ENCODE results near the gene MTERF4. TPM values are rescaled to one million over a fixed set of nuclear protein-coding genes. Genes with fewer than 3 reads are reported as not detected.
A peak's percentile ranks its signal among the peaks of the same experiment; 100 is the strongest.

MTERF4 gene
- total and polyA plus RNA-seq, 2 of the 13 experiments (the other 11 are each of a cell fraction or from before 2014, with no cell fraction given) = 50.5 to 59.8 TPM

DNA sequence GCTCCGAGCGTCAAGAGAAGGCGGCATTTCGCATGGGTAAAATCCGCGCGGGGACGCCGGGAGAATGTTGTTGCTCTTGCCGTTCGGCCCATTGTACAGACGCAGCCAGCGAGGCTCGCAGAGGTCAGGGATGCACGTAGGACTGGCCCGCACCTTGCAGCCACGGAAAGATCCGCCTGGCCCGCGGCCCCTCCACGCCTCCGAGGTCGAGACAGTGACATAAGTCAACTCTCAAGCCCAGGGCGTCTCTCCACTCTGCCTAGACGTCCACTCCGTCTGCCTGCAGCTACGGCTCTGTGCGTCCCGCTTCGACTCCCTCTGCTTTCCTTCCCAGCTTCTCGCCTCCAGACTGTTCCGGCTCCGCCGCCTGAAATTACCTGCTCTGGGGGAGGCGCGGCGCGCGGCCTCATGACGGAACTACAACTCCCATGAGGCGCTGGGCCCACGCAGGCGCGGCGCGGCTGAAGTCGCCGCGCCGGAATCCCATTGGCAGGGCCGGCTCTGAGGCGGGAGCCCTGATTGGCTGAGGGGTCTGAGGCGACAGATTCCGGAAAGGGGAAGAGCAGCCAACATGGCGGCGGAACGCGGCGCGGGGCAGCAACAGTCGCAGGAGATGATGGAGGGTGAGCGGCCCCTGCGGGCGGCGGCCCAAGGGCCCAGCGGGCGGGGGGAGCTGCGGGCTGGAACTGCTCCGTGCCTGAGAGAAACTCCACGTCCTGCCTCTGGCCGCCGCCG, 48.0 kb upstream of the MTERF4 start, which contains the start of gene PPP1R7 (continued):
- TF ChIP-seq, protein P1, sequence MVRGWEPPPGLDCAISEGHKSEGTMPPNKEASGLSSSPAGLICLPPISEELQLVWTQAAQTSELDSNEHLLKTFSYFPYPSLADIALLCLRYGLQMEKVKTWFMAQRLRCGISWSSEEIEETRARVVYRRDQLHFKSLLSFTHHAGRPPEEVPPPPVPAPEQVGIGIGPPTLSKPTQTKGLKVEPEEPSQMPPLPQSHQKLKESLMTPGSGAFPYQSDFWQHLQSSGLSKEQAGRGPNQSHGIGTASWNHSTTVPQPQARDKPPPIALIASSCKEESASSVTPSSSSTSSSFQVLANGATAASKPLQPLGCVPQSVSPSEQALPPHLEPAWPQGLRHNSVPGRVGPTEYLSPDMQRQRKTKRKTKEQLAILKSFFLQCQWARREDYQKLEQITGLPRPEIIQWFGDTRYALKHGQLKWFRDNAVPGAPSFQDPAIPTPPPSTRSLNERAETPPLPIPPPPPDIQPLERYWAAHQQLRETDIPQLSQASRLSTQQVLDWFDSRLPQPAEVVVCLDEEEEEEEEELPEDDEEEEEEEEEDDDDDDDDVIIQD (CRISPR knock-in tag; IDR thresholded peaks at IDR 0.05; ENCODE audit: low read depth) = no peak
- no peak for TF ChIP-seq KAT2B (IDR thresholded peaks at IDR 0.05; ENCODE audit: borderline replicate concordance, low read depth, low read length)
- TF ChIP-seq ZBTB7B (CRISPR knock-in tag; IDR thresholded peaks at IDR 0.05) = peak; percentile 46; the same call in 1 of the 2 replicates
- TF ChIP-seq TBX2 (CRISPR knock-in tag; IDR thresholded peaks at IDR 0.05; ENCODE audit: borderline replicate concordance) = peak; percentile 30; the same call in 1 of the 2 replicates
- 0 out of 2 replicates have a peak, but pooled peaks have one; percentile 65 for TF ChIP-seq ZMYM2 (CRISPR knock-in tag; IDR thresholded peaks at IDR 0.05)
- TF ChIP-seq ZBTB20 (CRISPR knock-in tag; IDR thresholded peaks at IDR 0.05; ENCODE audit: borderline replicate concordance, low read depth) = peak; percentile 9; the same call in 1 of the 2 replicates
- TF ChIP-seq REPIN1 (CRISPR knock-in tag; IDR thresholded peaks at IDR 0.05; ENCODE audit: borderline replicate concordance, low read depth) = peak; percentile 77; the same call in 1 of the 2 replicates
- TF ChIP-seq, protein P2, sequence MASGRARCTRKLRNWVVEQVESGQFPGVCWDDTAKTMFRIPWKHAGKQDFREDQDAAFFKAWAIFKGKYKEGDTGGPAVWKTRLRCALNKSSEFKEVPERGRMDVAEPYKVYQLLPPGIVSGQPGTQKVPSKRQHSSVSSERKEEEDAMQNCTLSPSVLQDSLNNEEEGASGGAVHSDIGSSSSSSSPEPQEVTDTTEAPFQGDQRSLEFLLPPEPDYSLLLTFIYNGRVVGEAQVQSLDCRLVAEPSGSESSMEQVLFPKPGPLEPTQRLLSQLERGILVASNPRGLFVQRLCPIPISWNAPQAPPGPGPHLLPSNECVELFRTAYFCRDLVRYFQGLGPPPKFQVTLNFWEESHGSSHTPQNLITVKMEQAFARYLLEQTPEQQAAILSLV (CRISPR knock-in tag; IDR thresholded peaks at IDR 0.05; ENCODE audit: borderline replicate concordance) = peak; percentile 71; the same call in 1 of the 2 replicates
- TF ChIP-seq, protein P3, sequence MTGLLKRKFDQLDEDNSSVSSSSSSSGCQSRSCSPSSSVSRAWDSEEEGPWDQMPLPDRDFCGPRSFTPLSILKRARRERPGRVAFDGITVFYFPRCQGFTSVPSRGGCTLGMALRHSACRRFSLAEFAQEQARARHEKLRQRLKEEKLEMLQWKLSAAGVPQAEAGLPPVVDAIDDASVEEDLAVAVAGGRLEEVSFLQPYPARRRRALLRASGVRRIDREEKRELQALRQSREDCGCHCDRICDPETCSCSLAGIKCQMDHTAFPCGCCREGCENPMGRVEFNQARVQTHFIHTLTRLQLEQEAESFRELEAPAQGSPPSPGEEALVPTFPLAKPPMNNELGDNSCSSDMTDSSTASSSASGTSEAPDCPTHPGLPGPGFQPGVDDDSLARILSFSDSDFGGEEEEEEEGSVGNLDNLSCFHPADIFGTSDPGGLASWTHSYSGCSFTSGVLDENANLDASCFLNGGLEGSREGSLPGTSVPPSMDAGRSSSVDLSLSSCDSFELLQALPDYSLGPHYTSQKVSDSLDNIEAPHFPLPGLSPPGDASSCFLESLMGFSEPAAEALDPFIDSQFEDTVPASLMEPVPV (CRISPR knock-in tag; IDR thresholded peaks at IDR 0.05) = 0 out of 2 replicates have a peak, but pooled peaks have one; percentile 42
- no peak; the same call in 1 of the 2 replicates for TF ChIP-seq NR2F2 (IDR thresholded peaks at IDR 0.05; ENCODE audit: borderline replicate concordance, low read depth)
- TF ChIP-seq ZNF83 (CRISPR knock-in tag; IDR thresholded peaks at IDR 0.05; ENCODE audit: borderline replicate concordance) = no peak
- TF ChIP-seq MED13 (CRISPR knock-in tag; IDR thresholded peaks at IDR 0.05) = no peak
- peak; percentile 63; the same call in 1 of the 2 replicates for TF ChIP-seq ZNF430 (CRISPR knock-in tag; IDR thresholded peaks at IDR 0.05)
- TF ChIP-seq POLR2G (IDR thresholded peaks at IDR 0.05; ENCODE audit: low read depth, low read length) = peak; percentile 92
- TF ChIP-seq, protein P4, sequence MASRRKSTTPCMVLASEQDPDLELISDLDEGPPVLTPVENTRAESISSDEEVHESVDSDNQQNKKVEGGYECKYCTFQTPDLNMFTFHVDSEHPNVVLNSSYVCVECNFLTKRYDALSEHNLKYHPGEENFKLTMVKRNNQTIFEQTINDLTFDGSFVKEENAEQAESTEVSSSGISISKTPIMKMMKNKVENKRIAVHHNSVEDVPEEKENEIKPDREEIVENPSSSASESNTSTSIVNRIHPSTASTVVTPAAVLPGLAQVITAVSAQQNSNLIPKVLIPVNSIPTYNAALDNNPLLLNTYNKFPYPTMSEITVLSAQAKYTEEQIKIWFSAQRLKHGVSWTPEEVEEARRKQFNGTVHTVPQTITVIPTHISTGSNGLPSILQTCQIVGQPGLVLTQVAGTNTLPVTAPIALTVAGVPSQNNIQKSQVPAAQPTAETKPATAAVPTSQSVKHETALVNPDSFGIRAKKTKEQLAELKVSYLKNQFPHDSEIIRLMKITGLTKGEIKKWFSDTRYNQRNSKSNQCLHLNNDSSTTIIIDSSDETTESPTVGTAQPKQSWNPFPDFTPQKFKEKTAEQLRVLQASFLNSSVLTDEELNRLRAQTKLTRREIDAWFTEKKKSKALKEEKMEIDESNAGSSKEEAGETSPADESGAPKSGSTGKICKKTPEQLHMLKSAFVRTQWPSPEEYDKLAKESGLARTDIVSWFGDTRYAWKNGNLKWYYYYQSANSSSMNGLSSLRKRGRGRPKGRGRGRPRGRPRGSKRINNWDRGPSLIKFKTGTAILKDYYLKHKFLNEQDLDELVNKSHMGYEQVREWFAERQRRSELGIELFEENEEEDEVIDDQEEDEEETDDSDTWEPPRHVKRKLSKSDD (CRISPR knock-in tag; IDR thresholded peaks at IDR 0.05; ENCODE audit: low read depth) = peak; percentile 79; the same call in 1 of the 2 replicates
- 0 out of 2 replicates have a peak, but pooled peaks have one; percentile 21 for TF ChIP-seq ZBTB42 (CRISPR knock-in tag; IDR thresholded peaks at IDR 0.05)
- peak; percentile 23 for TF ChIP-seq U2AF1 (optimal IDR thresholded peaks at IDR 0.05; ENCODE audit: low read depth, low read length)
- peak; percentile 84; the same call in 1 of the 2 replicates for TF ChIP-seq RFXAP (CRISPR knock-in tag; IDR thresholded peaks at IDR 0.05; ENCODE audit: borderline replicate concordance)
- TF ChIP-seq CHD4 (IDR thresholded peaks at IDR 0.05; ENCODE audit: borderline replicate concordance, low read length) = peak; percentile 86; the same call in 1 of the 2 replicates
- 0 out of 2 replicates have a peak, but pooled peaks have one; percentile 5 for TF ChIP-seq ZFP1 (CRISPR knock-in tag; IDR thresholded peaks at IDR 0.05)
- peak; percentile 70 for TF ChIP-seq STAG1 (CRISPR knock-in tag; IDR thresholded peaks at IDR 0.05)
- TF ChIP-seq ZNF790 (CRISPR knock-in tag; IDR thresholded peaks at IDR 0.05; ENCODE audit: borderline replicate concordance) = no peak
